PC-3 (cell line): Measurements from ENCODE around the gene TBX15. TPM values are rescaled to one million over a fixed set of nuclear protein-coding genes. Genes with fewer than 3 reads are reported as not detected.

Experiments
- ATAC-seq: fragments of 200-7000 bp; cut with Tn5 transposase; 2 replicates; pipeline ENCODE4 v1.9.1; 2020; ENCODE audit warnings: mild to moderate bottlenecking, moderate library complexity
- BruUV-seq: library from RNA; stranded (reverse); fragments of 400-500 nt; replicated peaks from 2 replicates; lab custom pipeline; 2021; lab: Mats Ljungman, UMichigan
- CTCF ChIA-PET: fragments of 300-600 bp; sonication (Branson Sonifier 250); formaldehyde crosslinking; loops from one replicate; lab custom pipeline; 2022; ENCODE audit warnings: antibody characterized with exemption; lab: Charles Lee
- POLR2A ChIA-PET: fragments of 300-600 bp; sonication (Branson Sonifier 250); formaldehyde crosslinking; loops from one replicate; lab custom pipeline; 2022; ENCODE audit warnings: antibody characterized with exemption; ENCODE audit not compliant: unreplicated experiment; lab: Charles Lee
- DNase-seq: peaks from one replicate; pipeline ENCODE4 v3.0.0-alpha.2; 2015
- H2AFZ ChIP-seq: fragments of 300-600 bp; sonication (generic); 2 replicates; pipeline ENCODE4 v1.6.0; 2016; ENCODE audit warnings: antibody characterized with exemption, low read length
- H3F3A ChIP-seq: fragments of 300-600 bp; sonication (generic); one replicate; pipeline ENCODE4 v1.6.0; 2017; ENCODE audit warnings: antibody characterized with exemption, low read length, control low read depth, mild to moderate bottlenecking; ENCODE audit not compliant: unreplicated experiment
- H3K27ac ChIP-seq: fragments of 300-600 bp; sonication (generic); 2 replicates; pipeline ENCODE4 v1.5.1; 2016; ENCODE audit warnings: mild to moderate bottlenecking, low read length
- H3K27me3 ChIP-seq: fragments of 300-600 bp; sonication (generic); 2 replicates; pipeline ENCODE4 v1.6.1; 2016; ENCODE audit warnings: low read length, mixed read lengths
- H3K36me3 ChIP-seq: fragments of 300-600 bp; sonication (generic); 2 replicates; pipeline ENCODE4 v1.6.1; 2016; ENCODE audit warnings: low read depth, mixed run types, low read length, mixed read lengths
- H3K4me1 ChIP-seq: fragments of 300-600 bp; sonication (generic); 2 replicates; pipeline ENCODE4 v1.5.1; 2016; ENCODE audit warnings: low read length; ENCODE audit not compliant: insufficient read depth
- H3K4me2 ChIP-seq: fragments of 300-600 bp; sonication (generic); 2 replicates; pipeline ENCODE4 v1.6.0; 2016; ENCODE audit warnings: low read length
- H3K4me3 ChIP-seq: fragments of 300-600 bp; sonication (generic); 2 replicates; pipeline ENCODE4 v1.5.1; 2016; ENCODE audit warnings: mild to moderate bottlenecking, low read length, mixed read lengths
- H3K79me2 ChIP-seq: fragments of 300-600 bp; sonication (generic); 2 replicates; pipeline ENCODE4 v1.6.1; 2017; ENCODE audit warnings: low read length, mixed read lengths
- H3K9ac ChIP-seq: fragments of 300-600 bp; sonication (generic); 2 replicates; pipeline ENCODE4 v1.6.0; 2016; ENCODE audit warnings: mild to moderate bottlenecking, low read length
- H3K9me2 ChIP-seq: fragments of 300-600 bp; sonication (generic); replicated peaks from 2 replicates; pipeline ENCODE4 v1.6.1; 2016; ENCODE audit warnings: mixed run types, low read length, mixed read lengths
- H3K9me3 ChIP-seq: fragments of 300-600 bp; sonication (generic); 2 replicates; pipeline ENCODE4 v1.6.1; 2016; ENCODE audit warnings: low read length, mixed read lengths
- H4K20me1 ChIP-seq: fragments of 300-600 bp; sonication (generic); 2 replicates; pipeline ENCODE4 v1.6.1; 2016; ENCODE audit warnings: low read length, mixed read lengths
- CTCF ChIP-seq: fragments of 300-600 bp; sonication (generic); conservative IDR thresholded peaks from 2 replicates; pipeline ENCODE4 v1.5.1; 2017; ENCODE audit warnings: antibody characterized with exemption, low read depth, mild to moderate bottlenecking, low read length
- EZH2 ChIP-seq: fragments of 300-600 bp; sonication (generic); IDR thresholded peaks from one replicate; pipeline ENCODE4 v1.6.1; 2017; ENCODE audit warnings: antibody characterized with exemption, mild to moderate bottlenecking, low read length; ENCODE audit not compliant: unreplicated experiment
- EZH2phosphoT487 ChIP-seq: fragments of 300-600 bp; sonication (generic); IDR thresholded peaks from 2 replicates; pipeline ENCODE4 v1.6.1; 2018; ENCODE audit warnings: mild to moderate bottlenecking, antibody characterized with exemption, low read length, borderline replicate concordance
- intact Hi-C: fragments of 100-400 bp; cut with micrococcal nuclease; formaldehyde crosslinking; loops from 2 replicates; pipeline ENCODE4 v1.9.0; 2023
- total RNA-seq: library from RNA; depleted of rRNA; stranded (reverse); fragments of >200 nt; gene quantifications from 2 replicates; pipeline ENCODE4 v1.2.3, GENCODE V29; 2014

The TBX15 gene
- total RNA-seq, 1 experiment from 2014 or later, result 0.58 TPM

GRCh38 chr1:118991448-118991847, 3.3 kb upstream of the TBX15 start:
- Histone ChIP-seq H3K36me3 (no peaks in the 10 kb centered on the region), H3K9me3 (no peaks in the 10 kb centered on the region), H4K20me1 (no peaks in the 10 kb centered on the region), H3K4me1 (peaks cover 9% of the 10 kb centered on the region), H3K27me3 (no peaks in the 10 kb centered on the region), H3K4me2 (no peak overlapping the region), H3K4me3 (no peak overlapping the region), H3K27ac (no peak overlapping the region), H3K79me2 (no peaks in the 10 kb centered on the region), H3K9ac (no peak overlapping the region), H3K9me2 (no peaks in the 10 kb centered on the region), H2AFZ (no peak overlapping the region), H3F3A (no peaks in the 10 kb centered on the region)
- POLR2A ChIA-PET, result no interaction called here
- BruUV-seq, result no TSS peak
- DNase-seq (no peak), ATAC-seq (no peak)
- TF ChIP-seq EZH2phosphoT487, result no peak
- no peak for TF ChIP-seq CTCF
- no peak for TF ChIP-seq EZH2
- intact Hi-C loops, result no loop called here
- CTCF ChIA-PET, result no interaction called here

GRCh38 chr1:118990513-118991152, 2.5 kb upstream of the TBX15 start:
- POLR2A ChIA-PET, result no interaction called here

More at GRCh38 chr1:118990513-118991152, 2.5 kb upstream of the TBX15 start:
- Histone ChIP-seq H3K9me3 (no peaks in the 10 kb centered on the region), H3K27ac (no peak overlapping the region), H3K27me3 (no peaks in the 10 kb centered on the region), H3F3A (no peaks in the 10 kb centered on the region), H3K4me2 (no peak overlapping the region), H3K36me3 (no peaks in the 10 kb centered on the region), H3K4me1 (peaks cover 4% of the 10 kb centered on the region; the same call in 1 of the 2 replicates), H3K9ac (no peak overlapping the region), H3K9me2 (no peaks in the 10 kb centered on the region), H2AFZ (no peak overlapping the region), H4K20me1 (no peaks in the 10 kb centered on the region), H3K4me3 (no peak overlapping the region), H3K79me2 (no peaks in the 10 kb centered on the region)
- BruUV-seq, result no TSS peak
- ATAC-seq (no peak), DNase-seq (no peak)
- intact Hi-C loops, result no loop called here
- TF ChIP-seq EZH2 (no peak), EZH2phosphoT487 (no peak), CTCF (no peak)
- CTCF ChIA-PET, result no interaction called here
